IMR-90 (cell line): ENCODE measurements around the gene INIP. TPM values are rescaled to one million over a fixed set of nuclear protein-coding genes. Genes with fewer than 3 reads are reported as not detected.

Experiments
- ATAC-seq: fragments of 200-7000 bp; cut with Tn5 transposase; 2 replicates; pipeline ENCODE4 v1.9.1; 2020; ENCODE audit warnings: low read depth, mild to moderate bottlenecking, moderate library complexity
- BruUV-seq: library from RNA; stranded (reverse); fragments of 400-500 nt; replicated peaks from 2 replicates; lab custom pipeline; 2021; lab: Mats Ljungman, UMichigan
- CTCF ChIA-PET: fragments of 300-600 bp; formaldehyde crosslinking; extraction: SDS; loops from one replicate; lab custom pipeline; 2021; ENCODE audit warnings: antibody characterized with exemption; lab: Yijun Ruan, JAX
- POLR2A ChIA-PET: fragments of 300-600 bp; sonication (Branson Sonifier 250); formaldehyde crosslinking; loops from one replicate; lab custom pipeline; 2022; ENCODE audit warnings: antibody characterized with exemption; ENCODE audit not compliant: unreplicated experiment; lab: Charles Lee
- DNase-seq: peaks from one replicate; pipeline ENCODE4 v3.0.0; 2013
- H2AFZ ChIP-seq: replicated peaks from 2 replicates; pipeline ENCODE3; 2013; ENCODE audit warnings: low read length, mild to moderate bottlenecking; ENCODE audit not compliant: poor library complexity
- H2AK5ac ChIP-seq: 2 replicates; pipeline ENCODE4 v1.6.1; 2013; ENCODE audit warnings: low read depth, low read length, inconsistent platforms
- H2AK9ac ChIP-seq: replicated peaks from 2 replicates; pipeline ENCODE3; 2013; ENCODE audit warnings: mild to moderate bottlenecking, low read depth, low read length, moderate library complexity; ENCODE audit not compliant: poor library complexity
- H2BK120ac ChIP-seq: 2 replicates; pipeline ENCODE4 v1.6.1; 2013; ENCODE audit warnings: low read depth, low read length, inconsistent platforms
- H2BK15ac ChIP-seq: 3 replicates; pipeline ENCODE4 v1.6.1; 2013; ENCODE audit warnings: low read depth, low read length, inconsistent platforms
- H2BK20ac ChIP-seq: 2 replicates; pipeline ENCODE4 v1.6.1; 2013; ENCODE audit warnings: low read depth, mild to moderate bottlenecking, inconsistent platforms, low read length, moderate library complexity
- H2BK5ac ChIP-seq: 2 replicates; pipeline ENCODE4 v1.6.1; 2013; ENCODE audit warnings: mild to moderate bottlenecking, low read depth, low read length, inconsistent platforms; ENCODE audit not compliant: poor library complexity, severe bottlenecking
- H3K14ac ChIP-seq: replicated peaks from 2 replicates; pipeline ENCODE4 v1.6.1; 2013; ENCODE audit warnings: low read depth, low read length, inconsistent platforms
- H3K18ac ChIP-seq: 2 replicates; pipeline ENCODE4 v1.6.1; 2013; ENCODE audit warnings: low read depth, low read length, control low read depth
- H3K23ac ChIP-seq: 2 replicates; pipeline ENCODE4 v1.6.1; 2013; ENCODE audit warnings: low read depth, low read length, inconsistent platforms
- H3K27ac ChIP-seq: 2 replicates; pipeline ENCODE4 v1.5.1; 2013; ENCODE audit warnings: mild to moderate bottlenecking, control low read depth, low read length; ENCODE audit not compliant: insufficient read depth
- H3K27me3 ChIP-seq: 2 replicates; pipeline ENCODE4 v1.6.1; 2013; ENCODE audit warnings: low read length; ENCODE audit not compliant: control insufficient read depth, insufficient read depth
- H3K36me3 ChIP-seq: 2 replicates; pipeline ENCODE4 v1.6.1; 2013; ENCODE audit warnings: low read length, mixed read lengths; ENCODE audit not compliant: control insufficient read depth, insufficient read depth
- H3K4ac ChIP-seq: 2 replicates; pipeline ENCODE4 v1.6.1; 2013; ENCODE audit warnings: low read depth, low read length, inconsistent platforms
- H3K4me1 ChIP-seq: 2 replicates; pipeline ENCODE4 v1.6.1; 2013; ENCODE audit warnings: low read length, mixed read lengths; ENCODE audit not compliant: control insufficient read depth, insufficient read depth
- H3K4me2 ChIP-seq: 2 replicates; pipeline ENCODE4 v1.6.1; 2013; ENCODE audit warnings: low read depth, mild to moderate bottlenecking, control low read depth, low read length, moderate library complexity
- H3K4me3 ChIP-seq: 2 replicates; pipeline ENCODE4 v1.5.1; 2013; ENCODE audit warnings: low read depth, mild to moderate bottlenecking, control low read depth, low read length, moderate library complexity; ENCODE audit not compliant: insufficient read depth
- H3K56ac ChIP-seq: 2 replicates; pipeline ENCODE4 v1.6.1; 2013; ENCODE audit warnings: low read length, inconsistent platforms; ENCODE audit not compliant: insufficient read depth; ENCODE audit errors: extremely low read depth
- H3K79me1 ChIP-seq, 2 experiments: 2 replicates each; pipeline ENCODE4 v1.6.1; 2013; ENCODE audit warnings: low read length in 2 of 2, inconsistent platforms in 1 of 2, low read depth in 1 of 2
- H3K9ac ChIP-seq: 2 replicates; pipeline ENCODE4 v1.6.1; 2013; ENCODE audit warnings: low read depth, low read length, control low read depth
- H3K9me1 ChIP-seq: 2 replicates; pipeline ENCODE4 v1.6.1; 2013; ENCODE audit warnings: low read length, inconsistent platforms; ENCODE audit not compliant: insufficient read depth
- H3K9me3 ChIP-seq: 2 replicates; pipeline ENCODE4 v1.6.1; 2013; ENCODE audit warnings: low read length; ENCODE audit not compliant: control insufficient read depth, insufficient read depth
- H4K20me1 ChIP-seq: 2 replicates; pipeline ENCODE4 v1.6.1; 2013; ENCODE audit warnings: low read length, inconsistent platforms; ENCODE audit not compliant: insufficient read depth
- H4K5ac ChIP-seq: 2 replicates; pipeline ENCODE4 v1.6.1; 2013; ENCODE audit warnings: mild to moderate bottlenecking, low read depth, low read length, control low read depth
- H4K8ac ChIP-seq, 2 experiments: 2 replicates each; pipeline ENCODE4 v1.6.1; 2013; ENCODE audit warnings: low read depth in 2 of 2, low read length in 2 of 2, control low read depth in 1 of 2, inconsistent platforms in 1 of 2
- H4K91ac ChIP-seq: 2 replicates; pipeline ENCODE4 v1.6.1; 2013; ENCODE audit warnings: low read depth, low read length, inconsistent platforms; ENCODE audit not compliant: insufficient read depth
- BHLHE40 ChIP-seq: fragments of 150-350 bp; IDR thresholded peaks from 2 replicates; pipeline ENCODE4 v1.6.1; 2016; ENCODE audit warnings: mild to moderate bottlenecking, low read depth, low read length
- CEBPB ChIP-seq: IDR thresholded peaks from 2 replicates; pipeline ENCODE4 v1.6.1; 2012; ENCODE audit warnings: low read depth, low read length, improper control_type of control experiment
- MAFK ChIP-seq: IDR thresholded peaks from 2 replicates; pipeline ENCODE4 v1.6.1; 2012; ENCODE audit warnings: low read depth, low read length, improper control_type of control experiment
- MXI1 ChIP-seq: IDR thresholded peaks from 2 replicates; pipeline ENCODE4 v1.6.1; 2012; ENCODE audit warnings: low read depth, mild to moderate bottlenecking, low read length, moderate library complexity, borderline replicate concordance
- POLR2A ChIP-seq: IDR thresholded peaks from 2 replicates; pipeline ENCODE4 v1.6.1; 2012; ENCODE audit warnings: mild to moderate bottlenecking, low read depth, low read length
- RAD21 ChIP-seq: IDR thresholded peaks from 2 replicates; pipeline ENCODE4 v1.6.1; 2012; ENCODE audit warnings: low read length, improper control_type of control experiment
- WGBS, 2 experiments: methylation state at CpG; one replicate each; pipeline versions ENCODE4 v1.1.5 to v1.1.7; 2013; ENCODE audit warnings: missing lambda C conversion rate in 2 of 2; ENCODE audit not compliant: insufficient read length in 1 of 2; ENCODE audit errors: extremely low coverage in 2 of 2; 5-methylcytosine and 5-hydroxymethylcytosine counted together
- dilution Hi-C: fragments of 300-500 bp; cut with HindIII; formaldehyde crosslinking; loops from one replicate; pipeline ENCODE4 v1.14.3; 2018; ENCODE audit warnings: low sequenced_read_pairs; ENCODE audit not compliant: unreplicated experiment
- in situ Hi-C: fragments of 300-500 bp; cut with MboI; formaldehyde crosslinking; loops from 3 replicates; pipeline ENCODE4 v1.14.3; 2019; ENCODE audit warnings: low sequenced_read_pairs, inconsistent platforms, mixed read lengths
- intact Hi-C: fragments of 100-400 bp; cut with micrococcal nuclease; formaldehyde crosslinking; loops from 2 replicates; pipeline ENCODE4 v1.10.0; 2022
- polyA plus RNA-seq, 3 experiments: library from polyadenylated mRNA; depleted of rRNA; stranded (reverse); fragments of >200 nt; gene quantifications; 2 replicates each; pipeline ENCODE4 v1.2.3, GENCODE V29; 2012; ENCODE audit warnings: low replicate concordance in 1 of 3
- total RNA-seq: library from RNA; depleted of rRNA; stranded (reverse); fragments of >200 nt; gene quantifications from 2 replicates; pipeline ENCODE4 v1.2.3, GENCODE V29; 2012
- TF ChIP-seq, protein P1 (sequence below): conservative IDR thresholded peaks from 2 replicates; pipeline ENCODE4 v1.5.1; 2012; ENCODE audit warnings: mild to moderate bottlenecking, low read depth, low read length, improper control_type of control experiment
- TF ChIP-seq, protein P2 (sequence below): fragments of 150-350 bp; IDR thresholded peaks from 2 replicates; pipeline ENCODE4 v1.6.1; 2016; ENCODE audit warnings: low read depth, mild to moderate bottlenecking, low read length, moderate library complexity, borderline replicate concordance

INIP gene
- total and polyA plus RNA-seq, 2 of the 4 experiments (the other 2 are of a cell fraction), result 11.1 to 15.4 TPM

DNA sequence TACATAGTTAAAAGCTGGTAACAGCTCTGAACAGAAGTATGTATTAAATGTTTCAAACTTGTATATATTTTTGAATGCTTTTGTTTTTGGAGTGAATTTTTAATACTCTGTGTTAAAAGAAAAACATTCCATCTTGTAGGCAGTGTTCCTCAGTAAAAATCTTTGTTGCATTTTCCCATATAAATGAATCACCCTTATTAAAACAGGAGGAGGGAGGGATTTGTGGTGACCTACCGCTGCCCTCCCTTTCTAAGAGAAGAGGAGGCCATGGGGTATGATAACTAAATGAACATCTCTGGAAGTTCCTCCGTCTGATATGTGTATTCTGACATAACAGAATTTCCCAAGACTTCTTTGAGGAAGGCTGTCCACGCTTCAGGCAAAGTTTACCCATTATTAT lies 53.4 kb downstream of the INIP start:
- Histone ChIP-seq H3K14ac (no peak overlapping the region), H3K9me1 (no peaks in the 10 kb centered on the region), H2BK20ac (0 out of 2 replicates have a peak overlapping the region, but pooled peaks have one; percentile 21), H3K18ac (no peak overlapping the region), H4K20me1 (no peaks in the 10 kb centered on the region), H3K36me3 (no peaks in the 10 kb centered on the region), H3K27ac (no peak overlapping the region), H3K4me3 (no peak overlapping the region), H4K5ac (no peak overlapping the region), H3K79me1 (no peaks in the 10 kb centered on the region), H2BK15ac (no peak overlapping the region), H3K23ac (no peak overlapping the region), H3K56ac (no peak overlapping the region), H2BK5ac (no peak overlapping the region), H2AK5ac (no peak overlapping the region), H4K8ac (no peak overlapping the region), H3K9ac (no peak overlapping the region), H2AFZ (no peak overlapping the region), H4K91ac (no peak overlapping the region), H3K9me3 (no peaks in the 10 kb centered on the region), H2BK120ac (no peak overlapping the region), H3K27me3 (no peaks in the 10 kb centered on the region; the same call in 1 of the 2 replicates), H2AK9ac (no peak overlapping the region), H3K4me2 (no peak overlapping the region), H3K4ac (no peak overlapping the region), H3K4me1 (no peaks in the 10 kb centered on the region)
- POLR2A ChIA-PET, result no interaction called here
- no TSS peak for BruUV-seq
- DNase-seq (no peak), ATAC-seq (no peak)
- dilution Hi-C loops (no loop called here), in situ Hi-C loops (no loop called here), intact Hi-C loops (no loop called here)
- CTCF ChIA-PET, result no interaction called here
- WGBS, 2 experiments, result no CpG with 5 or more reads among the region's 3 CpGs
- TF ChIP-seq MAFK (no peak), POLR2A (no peak), BHLHE40 (no peak), RAD21 (no peak), CEBPB (no peak), MXI1 (no peak)
- TF ChIP-seq, protein P1, sequence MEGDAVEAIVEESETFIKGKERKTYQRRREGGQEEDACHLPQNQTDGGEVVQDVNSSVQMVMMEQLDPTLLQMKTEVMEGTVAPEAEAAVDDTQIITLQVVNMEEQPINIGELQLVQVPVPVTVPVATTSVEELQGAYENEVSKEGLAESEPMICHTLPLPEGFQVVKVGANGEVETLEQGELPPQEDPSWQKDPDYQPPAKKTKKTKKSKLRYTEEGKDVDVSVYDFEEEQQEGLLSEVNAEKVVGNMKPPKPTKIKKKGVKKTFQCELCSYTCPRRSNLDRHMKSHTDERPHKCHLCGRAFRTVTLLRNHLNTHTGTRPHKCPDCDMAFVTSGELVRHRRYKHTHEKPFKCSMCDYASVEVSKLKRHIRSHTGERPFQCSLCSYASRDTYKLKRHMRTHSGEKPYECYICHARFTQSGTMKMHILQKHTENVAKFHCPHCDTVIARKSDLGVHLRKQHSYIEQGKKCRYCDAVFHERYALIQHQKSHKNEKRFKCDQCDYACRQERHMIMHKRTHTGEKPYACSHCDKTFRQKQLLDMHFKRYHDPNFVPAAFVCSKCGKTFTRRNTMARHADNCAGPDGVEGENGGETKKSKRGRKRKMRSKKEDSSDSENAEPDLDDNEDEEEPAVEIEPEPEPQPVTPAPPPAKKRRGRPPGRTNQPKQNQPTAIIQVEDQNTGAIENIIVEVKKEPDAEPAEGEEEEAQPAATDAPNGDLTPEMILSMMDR, result no peak
- TF ChIP-seq, protein P2, sequence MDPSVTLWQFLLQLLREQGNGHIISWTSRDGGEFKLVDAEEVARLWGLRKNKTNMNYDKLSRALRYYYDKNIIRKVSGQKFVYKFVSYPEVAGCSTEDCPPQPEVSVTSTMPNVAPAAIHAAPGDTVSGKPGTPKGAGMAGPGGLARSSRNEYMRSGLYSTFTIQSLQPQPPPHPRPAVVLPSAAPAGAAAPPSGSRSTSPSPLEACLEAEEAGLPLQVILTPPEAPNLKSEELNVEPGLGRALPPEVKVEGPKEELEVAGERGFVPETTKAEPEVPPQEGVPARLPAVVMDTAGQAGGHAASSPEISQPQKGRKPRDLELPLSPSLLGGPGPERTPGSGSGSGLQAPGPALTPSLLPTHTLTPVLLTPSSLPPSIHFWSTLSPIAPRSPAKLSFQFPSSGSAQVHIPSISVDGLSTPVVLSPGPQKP, result no peak
